SH-SY5Y (cell line): Measurements from ENCODE around the gene TCF4.

Experiments
- GATA2 ChIP-seq: IDR thresholded peaks from 2 replicates; pipeline ENCODE4 v1.6.1; 2011; ENCODE audit warnings: mild to moderate bottlenecking, low read depth, low read length
- GATA3 ChIP-seq: IDR thresholded peaks from 2 replicates; pipeline ENCODE4 v1.6.1; 2011; ENCODE audit warnings: low read depth, mild to moderate bottlenecking, low read length, moderate library complexity

DNA sequence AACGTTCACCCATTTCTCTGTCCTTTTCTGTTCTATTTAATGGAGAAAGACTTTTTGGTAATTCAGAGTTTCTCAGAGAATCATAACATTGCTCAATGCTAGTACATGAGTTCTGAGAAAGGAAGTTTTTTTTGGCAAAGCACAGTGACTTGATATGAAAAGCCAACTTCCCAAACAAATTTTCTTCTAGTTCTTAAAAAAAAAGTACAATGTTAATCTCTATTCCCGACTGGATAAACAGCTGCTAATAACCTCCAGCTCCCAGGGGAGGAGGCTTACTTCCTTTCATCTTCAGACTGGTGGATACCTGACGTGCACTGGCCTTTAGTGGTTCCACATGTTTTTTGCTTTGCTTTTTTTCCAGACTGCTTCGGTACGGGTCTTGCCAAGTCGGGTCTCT, 344.1 kb downstream of the TCF4 start:
- no peak for TF ChIP-seq GATA3
- TF ChIP-seq GATA2 = no peak
